Panc1 (cell line): ENCODE measurements around the gene GJC2.

Experiments used
- CTCF ChIP-seq: fragments of 450-650 bp; IDR thresholded peaks from 2 replicates; pipeline ENCODE4 v1.5.1; 2017; ENCODE audit warnings: mild to moderate bottlenecking
- POLR2AphosphoS5 ChIP-seq: IDR thresholded peaks from 2 replicates; pipeline ENCODE4 v1.6.1; 2012; ENCODE audit warnings: mild to moderate bottlenecking, low read depth, low read length, moderate library complexity
- REST ChIP-seq, 2 experiments: IDR thresholded peaks; 2 replicates each; pipeline ENCODE4 v1.6.1; 2011 to 2012; ENCODE audit warnings: low read depth in 2 of 2, control low read depth in 1 of 2, low read length in 1 of 2, mild to moderate bottlenecking in 1 of 2, moderate library complexity in 1 of 2; ENCODE audit not compliant: insufficient read depth in 1 of 2
- SIN3A ChIP-seq: IDR thresholded peaks from 2 replicates; pipeline ENCODE4 v1.6.1; 2012; ENCODE audit warnings: low read depth, mild to moderate bottlenecking, low read length, moderate library complexity, borderline replicate concordance; ENCODE audit not compliant: insufficient read depth

GRCh38 chr1:228156515-228156881 is 6.8 kb downstream of the GJC2 start:
- TF ChIP-seq CTCF (no peak), SIN3A (no peak), POLR2AphosphoS5 (no peak), REST (IDR thresholded peaks at IDR 0.05; ENCODE audit: insufficient read depth in 1 of 2, low read depth in 2 of 2, low read length in 1 of 2) (no peak)
